ENCODE data around the gene FHIT.
A peak's percentile ranks its signal among the peaks of the same experiment; 100 is the strongest.

FHIT gene

DNA sequence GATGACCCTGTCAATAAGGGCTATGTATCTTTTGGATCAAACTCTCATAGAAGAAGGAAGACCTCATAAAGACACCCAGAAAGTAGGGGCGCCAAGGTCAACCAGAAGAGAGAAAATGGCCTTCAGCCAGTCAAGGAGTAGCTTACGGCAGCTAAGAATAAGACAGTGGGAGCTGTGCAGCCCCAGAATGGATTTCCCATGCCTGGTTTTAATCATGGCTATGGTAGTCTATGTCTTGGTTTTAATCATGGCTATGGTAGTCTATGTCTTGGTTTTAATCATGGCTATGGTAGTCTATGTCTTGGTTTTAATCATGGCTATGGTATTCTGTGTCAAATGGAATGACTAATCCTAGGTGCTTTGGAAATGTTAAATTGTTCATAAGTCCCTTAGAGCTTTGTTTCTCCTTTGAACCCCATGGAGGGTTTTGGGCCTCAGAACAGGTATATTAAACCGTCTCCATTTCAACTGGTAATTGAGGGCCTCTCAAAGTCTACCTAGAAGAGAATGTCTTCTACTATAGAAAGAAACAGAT lies 1459.4 kb downstream of the FHIT start:
- TF ChIP-seq GATA3 (IDR thresholded peaks at IDR 0.05; ENCODE audit: low read depth, low read length) (no peak), GATA2 (IDR thresholded peaks at IDR 0.05; ENCODE audit: low read depth, low read length) (no peak)

DNA sequence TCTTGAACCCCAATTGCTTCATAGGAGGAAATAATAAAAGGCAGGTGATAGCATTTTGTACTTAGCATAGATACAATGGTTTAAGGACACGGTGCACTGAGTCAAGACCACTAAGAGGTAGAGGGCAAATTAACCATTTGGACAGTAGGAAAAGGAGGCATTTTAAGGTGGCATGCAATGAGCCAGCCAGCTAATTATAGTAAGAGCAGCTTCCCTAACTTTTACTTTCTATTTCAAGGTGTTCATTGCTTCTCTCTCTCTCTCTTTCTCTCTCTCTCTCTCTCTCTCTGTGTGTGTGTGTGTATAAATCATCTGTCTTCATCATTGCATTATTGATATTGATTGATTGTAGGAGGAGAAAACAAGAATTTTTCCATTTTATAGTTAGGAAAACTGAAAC lies 1461.0 kb downstream of the FHIT start:
- TF ChIP-seq GATA3 (IDR thresholded peaks at IDR 0.05; ENCODE audit: low read depth, low read length) (no peak), GATA2 (IDR thresholded peaks at IDR 0.05; ENCODE audit: low read depth, low read length) (no peak)

DNA sequence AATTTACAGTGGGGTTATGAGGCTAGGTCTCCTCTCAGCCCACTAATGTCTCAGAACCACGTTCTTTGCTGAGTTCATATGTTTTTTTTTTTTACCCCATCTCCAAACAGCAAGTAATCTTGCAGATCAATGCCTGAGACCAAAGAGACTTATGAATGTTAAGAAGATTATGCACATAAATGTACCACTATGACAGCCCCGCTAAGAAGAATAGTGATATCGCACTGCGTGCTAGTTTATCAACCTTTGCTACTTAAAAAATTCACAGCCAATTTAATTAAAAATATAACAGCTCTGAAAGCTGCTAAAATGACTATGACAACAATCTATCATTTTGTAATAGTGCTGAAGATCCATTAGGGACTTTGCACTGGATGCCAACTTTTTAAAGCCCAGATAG lies 1462.5 kb downstream of the FHIT start:
- no peak for TF ChIP-seq GATA2 (IDR thresholded peaks at IDR 0.05; ENCODE audit: low read depth, low read length)
- TF ChIP-seq GATA3 (IDR thresholded peaks at IDR 0.05; ENCODE audit: low read depth, low read length): no peak

DNA sequence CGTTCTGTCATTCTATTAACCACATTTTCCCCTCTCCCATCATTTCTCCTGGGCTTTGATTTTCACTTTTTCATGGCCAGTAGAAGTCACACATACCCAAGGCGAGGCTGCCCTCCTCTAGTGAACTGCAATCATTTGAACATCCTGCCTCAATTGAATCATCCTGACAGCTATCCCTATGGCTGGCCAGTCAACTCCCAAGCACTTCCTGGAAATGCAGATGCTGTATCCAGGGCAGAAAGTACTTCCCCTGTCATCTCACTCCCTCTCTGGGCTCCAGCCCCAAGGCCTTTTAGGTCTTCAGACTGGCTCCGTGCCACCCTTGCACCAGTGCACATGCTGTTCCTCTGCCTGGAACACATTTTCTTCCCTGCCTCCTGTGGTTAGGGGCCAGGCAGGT lies 1463.1 kb downstream of the FHIT start:
- no peak for TF ChIP-seq GATA3 (IDR thresholded peaks at IDR 0.05; ENCODE audit: low read depth, low read length)
- TF ChIP-seq GATA2 (IDR thresholded peaks at IDR 0.05; ENCODE audit: low read depth, low read length): no peak

DNA sequence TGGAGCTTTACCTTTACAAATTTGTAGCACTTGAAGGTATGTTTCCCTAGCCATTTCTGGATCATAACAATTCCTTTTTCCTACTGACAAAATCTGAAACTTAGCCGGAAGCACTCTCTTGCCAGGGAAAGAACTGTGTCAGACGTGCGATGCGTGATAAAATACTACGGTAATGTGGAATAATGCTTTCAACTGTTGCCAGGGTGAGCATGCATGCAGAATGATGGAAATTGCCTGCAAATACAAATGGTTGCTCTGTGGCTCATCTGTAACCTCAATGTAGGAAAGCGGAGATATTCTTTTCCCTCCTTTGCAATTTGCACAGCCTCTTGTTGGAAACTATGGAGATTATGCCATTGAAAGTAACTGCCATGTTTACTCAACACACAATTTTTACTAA lies 1464.9 kb downstream of the FHIT start:
- TF ChIP-seq GATA2 (IDR thresholded peaks at IDR 0.05; ENCODE audit: low read depth, low read length) (no peak), GATA3 (IDR thresholded peaks at IDR 0.05; ENCODE audit: low read depth, low read length) (no peak)

DNA sequence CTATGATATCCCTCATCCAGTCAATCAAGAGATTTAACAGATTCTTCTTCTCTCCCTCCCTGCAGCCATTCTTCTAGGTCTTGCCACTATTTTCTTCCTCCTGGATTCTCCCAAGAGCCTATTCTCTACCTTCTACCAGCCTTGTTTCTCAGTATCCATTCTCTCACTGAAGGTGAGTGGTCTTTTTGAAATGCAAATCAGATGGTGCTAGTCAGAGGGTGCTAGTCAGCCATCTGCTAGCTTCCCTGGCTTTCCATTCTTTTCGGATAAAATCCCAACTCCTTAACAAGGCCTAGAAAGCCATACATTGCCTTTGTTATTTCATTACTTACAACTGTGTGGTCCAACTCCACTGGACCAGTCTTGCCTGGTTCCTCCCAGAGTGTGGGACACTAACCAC lies 1467.1 kb downstream of the FHIT start:
- TF ChIP-seq GATA3 (IDR thresholded peaks at IDR 0.05; ENCODE audit: low read depth, low read length) (no peak), GATA2 (IDR thresholded peaks at IDR 0.05; ENCODE audit: low read depth, low read length) (no peak)

DNA sequence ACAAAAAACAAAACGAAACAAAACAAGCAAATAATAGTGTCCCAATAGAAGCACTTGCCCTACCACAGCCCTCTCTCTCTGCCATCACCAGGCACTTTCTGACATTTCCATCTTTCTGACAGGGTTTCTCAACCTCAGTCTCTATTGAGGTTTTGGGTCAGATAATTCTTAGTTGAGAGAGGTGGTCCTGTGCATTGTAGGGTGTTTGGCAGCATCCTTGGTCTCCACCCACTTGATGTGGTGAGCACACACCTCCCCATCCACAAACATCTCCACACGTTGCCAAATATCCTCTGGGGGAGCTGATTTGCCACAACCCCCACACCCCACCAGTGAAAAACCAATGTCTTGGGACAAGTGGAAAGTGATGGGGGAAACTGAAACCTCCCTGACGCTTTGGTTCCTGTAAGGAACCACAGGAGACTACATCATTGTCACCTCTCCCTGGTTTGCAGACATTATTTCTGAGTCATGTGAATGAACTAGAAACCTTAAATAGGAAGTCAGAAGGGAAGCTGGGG lies 1467.7 kb downstream of the FHIT start:
- TF ChIP-seq GATA3 (IDR thresholded peaks at IDR 0.05; ENCODE audit: low read depth, low read length) (no peak), GATA2 (IDR thresholded peaks at IDR 0.05; ENCODE audit: low read depth, low read length) (no peak)

DNA sequence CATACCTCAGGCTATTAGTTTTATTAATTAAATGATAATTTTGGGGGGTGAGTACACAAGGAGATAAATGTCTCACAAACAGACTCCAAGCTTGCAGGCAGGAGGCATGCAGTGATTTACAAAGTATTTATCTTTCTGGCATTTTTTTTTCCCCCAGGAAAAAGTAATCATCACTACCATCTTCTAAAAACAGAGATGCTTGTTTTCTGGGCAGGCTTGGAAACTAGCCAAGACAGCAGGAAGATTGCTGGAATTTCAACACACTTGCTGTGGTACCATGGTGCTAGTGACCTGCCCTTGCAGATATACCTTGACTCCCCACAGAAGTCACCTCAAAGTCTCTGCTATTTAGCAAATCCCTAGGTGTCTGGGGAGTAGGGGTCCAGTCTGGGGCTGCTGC lies 1468.6 kb downstream of the FHIT start:
- TF ChIP-seq GATA3 (IDR thresholded peaks at IDR 0.05; ENCODE audit: low read depth, low read length) (peak; percentile 17; the same call in 1 of the 2 replicates), GATA2 (IDR thresholded peaks at IDR 0.05; ENCODE audit: low read depth, low read length) (peak; percentile 76)

DNA sequence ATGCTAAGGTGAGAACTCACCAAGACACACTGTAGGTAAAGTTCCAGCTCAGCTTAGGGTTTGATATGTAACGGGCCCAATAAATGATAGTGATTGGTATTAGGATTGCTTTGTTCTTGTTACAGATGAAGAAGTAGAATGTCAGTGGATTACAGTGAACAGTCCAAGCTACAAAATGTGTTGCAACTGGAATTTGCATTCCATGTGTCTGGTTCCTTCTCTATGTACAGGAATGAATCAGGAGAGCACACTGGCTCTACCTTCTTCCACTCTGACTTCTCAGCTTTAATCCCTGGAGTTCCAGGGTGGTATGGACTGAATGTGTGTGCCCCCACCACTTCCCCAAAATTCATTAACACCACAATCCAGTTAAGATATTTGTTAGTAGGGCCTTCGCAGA lies 1471.0 kb downstream of the FHIT start:
- no peak for TF ChIP-seq GATA2 (IDR thresholded peaks at IDR 0.05; ENCODE audit: low read depth, low read length)
- TF ChIP-seq GATA3 (IDR thresholded peaks at IDR 0.05; ENCODE audit: low read depth, low read length): no peak

DNA sequence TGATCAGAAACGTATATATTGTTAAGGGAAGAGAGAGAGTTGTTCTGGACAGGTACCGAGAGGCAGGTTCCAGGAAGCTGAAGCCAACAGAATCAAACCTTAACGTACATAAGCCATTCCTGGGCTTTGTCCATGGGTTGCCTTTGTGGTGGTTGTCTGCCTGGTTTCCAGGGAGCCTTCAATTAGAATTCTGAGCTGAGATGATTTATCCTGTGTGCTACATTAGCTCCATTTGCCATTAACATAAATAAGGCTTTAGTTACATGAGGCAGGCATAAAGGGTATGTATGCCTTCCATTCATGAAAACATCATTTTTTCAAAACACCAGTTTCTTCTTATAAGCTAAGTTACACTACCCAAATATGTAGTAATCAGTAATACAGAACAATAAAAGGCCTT lies 1472.0 kb downstream of the FHIT start:
- no peak for TF ChIP-seq GATA3 (IDR thresholded peaks at IDR 0.05; ENCODE audit: low read depth, low read length)

DNA sequence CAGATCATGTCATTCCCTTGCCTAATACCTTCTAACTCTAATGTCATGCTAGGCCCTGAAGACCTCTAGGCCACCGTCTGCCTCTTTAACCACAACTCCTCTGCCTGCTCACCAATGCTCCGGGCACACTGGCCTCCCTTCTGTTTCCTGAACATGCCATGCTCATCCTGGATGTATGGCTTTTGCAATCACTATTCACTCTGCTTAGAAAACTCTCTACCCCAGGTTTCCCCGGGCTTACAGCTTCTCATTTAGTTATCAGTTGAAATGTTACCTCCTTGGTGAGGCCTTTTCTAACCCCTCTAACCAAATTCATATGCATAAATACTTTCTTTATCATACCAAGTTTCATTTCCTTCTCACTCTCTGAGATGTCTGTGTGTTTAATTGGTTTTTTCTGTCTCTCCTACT lies 1473.6 kb downstream of the FHIT start:
- TF ChIP-seq GATA2 (IDR thresholded peaks at IDR 0.05; ENCODE audit: low read depth, low read length) (no peak), GATA3 (IDR thresholded peaks at IDR 0.05; ENCODE audit: low read depth, low read length) (no peak)

DNA sequence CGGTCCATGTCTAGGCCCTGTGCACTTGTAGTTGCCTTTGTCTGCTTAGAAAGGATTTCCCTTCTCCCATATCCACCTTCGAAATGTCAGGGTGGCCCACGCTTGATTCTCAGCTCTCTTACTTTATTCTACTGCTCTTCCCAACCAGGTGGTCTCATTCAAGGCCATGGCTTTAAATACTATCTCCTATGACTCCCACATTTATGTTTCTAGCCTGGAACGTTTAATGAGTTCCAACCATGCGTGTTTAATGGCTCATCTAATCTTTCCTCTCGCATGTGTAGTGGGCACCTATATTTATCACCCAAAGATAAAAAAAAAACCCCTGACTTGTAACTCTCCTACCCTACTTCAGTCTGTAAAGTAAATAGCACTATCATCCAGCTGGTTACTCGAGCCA lies 1474.2 kb downstream of the FHIT start:
- no peak for TF ChIP-seq GATA3 (IDR thresholded peaks at IDR 0.05; ENCODE audit: low read depth, low read length)
- TF ChIP-seq GATA2 (IDR thresholded peaks at IDR 0.05; ENCODE audit: low read depth, low read length): no peak

DNA sequence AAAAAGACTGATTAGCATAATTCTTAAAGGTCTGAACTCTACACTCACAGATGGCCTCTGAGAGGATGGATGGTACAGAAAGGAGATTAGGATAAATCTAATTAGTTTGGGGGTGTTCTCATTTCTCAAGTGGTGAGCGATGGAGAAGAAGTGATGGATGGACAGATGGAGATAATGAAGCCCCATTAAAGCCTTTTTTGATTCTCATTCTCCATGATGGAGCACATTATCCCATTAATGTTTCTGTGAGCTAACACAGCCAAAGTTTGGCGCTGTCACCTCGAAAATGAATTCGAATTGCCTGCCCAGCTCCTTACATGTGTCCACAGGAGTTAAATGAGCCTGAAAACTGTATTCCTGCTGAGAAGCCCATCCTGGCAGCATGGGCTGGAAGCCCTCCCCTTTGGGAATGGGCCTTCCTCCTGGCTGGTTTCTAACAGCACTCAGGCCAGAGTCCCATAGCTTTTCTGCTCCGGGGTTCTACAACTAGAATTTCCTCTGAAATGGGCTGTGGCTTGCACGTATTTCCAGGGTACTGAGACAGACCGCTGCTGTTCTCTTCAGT lies 1475.4 kb downstream of the FHIT start:
- TF ChIP-seq GATA2 (IDR thresholded peaks at IDR 0.05; ENCODE audit: low read depth, low read length): no peak
- TF ChIP-seq GATA3 (IDR thresholded peaks at IDR 0.05; ENCODE audit: low read depth, low read length): peak; percentile 37; the same call in 1 of the 2 replicates

DNA sequence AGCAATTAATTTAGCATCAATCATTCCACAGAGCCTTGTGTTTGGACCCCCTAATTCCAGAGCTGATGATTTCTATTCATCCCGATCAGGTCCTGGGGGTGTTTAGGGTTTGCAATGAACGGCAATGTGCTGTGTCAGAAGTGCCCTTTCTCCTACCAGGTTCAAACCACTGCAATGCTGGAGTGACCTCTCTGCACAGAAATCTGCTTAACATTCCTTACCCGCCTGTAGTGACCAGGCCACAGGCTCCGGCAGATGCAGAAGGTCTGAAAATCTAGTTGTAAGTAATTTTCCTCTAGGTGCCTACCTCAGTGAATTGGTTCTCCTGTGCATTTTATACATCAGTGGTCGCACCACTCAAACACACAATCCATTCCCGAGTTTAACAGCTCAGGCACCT lies 1476.1 kb downstream of the FHIT start:
- TF ChIP-seq GATA3 (IDR thresholded peaks at IDR 0.05; ENCODE audit: low read depth, low read length): no peak
- no peak for TF ChIP-seq GATA2 (IDR thresholded peaks at IDR 0.05; ENCODE audit: low read depth, low read length)

DNA sequence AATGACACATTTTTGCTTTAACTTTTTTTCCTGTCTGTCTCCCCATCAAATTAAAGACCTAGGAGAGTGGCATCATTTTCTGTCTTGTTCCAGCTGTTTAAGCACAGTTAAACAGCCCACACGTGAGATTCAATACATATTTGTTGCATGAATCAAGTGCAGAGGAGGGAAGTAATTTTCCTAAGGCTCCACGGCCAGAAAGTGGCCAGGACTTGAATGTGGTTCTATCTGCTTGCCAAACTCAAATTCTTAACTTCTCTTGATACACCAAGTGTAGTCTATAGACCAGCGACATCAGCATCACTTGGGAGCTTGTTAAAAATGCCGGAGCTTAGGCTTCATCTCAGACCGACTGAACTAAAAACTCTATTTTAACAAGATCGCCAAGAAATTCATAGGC lies 1476.6 kb downstream of the FHIT start:
- TF ChIP-seq GATA3 (IDR thresholded peaks at IDR 0.05; ENCODE audit: low read depth, low read length): no peak
- no peak for TF ChIP-seq GATA2 (IDR thresholded peaks at IDR 0.05; ENCODE audit: low read depth, low read length)

DNA sequence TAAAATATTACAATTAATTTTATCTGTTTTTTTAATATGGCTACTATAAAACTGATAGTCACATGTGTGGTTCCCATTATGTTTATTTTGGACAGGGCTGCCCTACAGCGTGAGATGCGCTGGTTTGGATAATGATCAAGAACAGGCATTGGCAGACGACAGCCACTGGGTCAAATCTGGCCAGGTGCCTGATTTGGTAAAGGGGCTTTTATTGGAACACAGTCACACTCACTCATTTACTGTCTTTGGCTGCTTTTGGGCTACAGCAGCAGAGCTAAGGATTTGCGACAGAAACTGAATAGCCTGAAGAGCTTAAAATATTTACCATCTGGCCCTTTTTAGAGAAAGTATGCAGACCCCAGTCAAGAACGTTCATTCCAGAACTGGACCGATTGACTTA lies 1477.3 kb downstream of the FHIT start:
- peak; percentile 85 for TF ChIP-seq GATA2 (IDR thresholded peaks at IDR 0.05; ENCODE audit: low read depth, low read length)
- 0 out of 2 replicates have a peak, but pooled peaks have one; percentile 37 for TF ChIP-seq GATA3 (IDR thresholded peaks at IDR 0.05; ENCODE audit: low read depth, low read length)

Measured in SH-SY5Y (cell line).